ENCODE results near the gene STK10.

Gene STK10

GRCh38 chr5:172095368-172096206 is 92.4 kb downstream of the STK10 start:
- TF ChIP-seq, protein P1, sequence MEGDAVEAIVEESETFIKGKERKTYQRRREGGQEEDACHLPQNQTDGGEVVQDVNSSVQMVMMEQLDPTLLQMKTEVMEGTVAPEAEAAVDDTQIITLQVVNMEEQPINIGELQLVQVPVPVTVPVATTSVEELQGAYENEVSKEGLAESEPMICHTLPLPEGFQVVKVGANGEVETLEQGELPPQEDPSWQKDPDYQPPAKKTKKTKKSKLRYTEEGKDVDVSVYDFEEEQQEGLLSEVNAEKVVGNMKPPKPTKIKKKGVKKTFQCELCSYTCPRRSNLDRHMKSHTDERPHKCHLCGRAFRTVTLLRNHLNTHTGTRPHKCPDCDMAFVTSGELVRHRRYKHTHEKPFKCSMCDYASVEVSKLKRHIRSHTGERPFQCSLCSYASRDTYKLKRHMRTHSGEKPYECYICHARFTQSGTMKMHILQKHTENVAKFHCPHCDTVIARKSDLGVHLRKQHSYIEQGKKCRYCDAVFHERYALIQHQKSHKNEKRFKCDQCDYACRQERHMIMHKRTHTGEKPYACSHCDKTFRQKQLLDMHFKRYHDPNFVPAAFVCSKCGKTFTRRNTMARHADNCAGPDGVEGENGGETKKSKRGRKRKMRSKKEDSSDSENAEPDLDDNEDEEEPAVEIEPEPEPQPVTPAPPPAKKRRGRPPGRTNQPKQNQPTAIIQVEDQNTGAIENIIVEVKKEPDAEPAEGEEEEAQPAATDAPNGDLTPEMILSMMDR (IDR thresholded peaks at IDR 0.05; ENCODE audit: low read depth, low read length, missing control alignments) = no peak
- DNase-seq (ENCODE audit: low read depth) = no peak
- H3K4me3 ChIP-seq (ENCODE audit: low read depth, low read length) = no peak overlapping the region
- in situ Hi-C loops (cut with HindIII; ENCODE audit: low sequenced_read_pairs) = no loop called here

GRCh38 chr5:172093965-172094364 is 94.1 kb downstream of the STK10 start:
- no peak overlapping the region for H3K4me3 ChIP-seq (ENCODE audit: low read depth, low read length)
- in situ Hi-C loops (cut with HindIII; ENCODE audit: low sequenced_read_pairs) = no loop called here
- DNase-seq (ENCODE audit: low read depth) = no peak
- TF ChIP-seq, protein P1 (IDR thresholded peaks at IDR 0.05; ENCODE audit: low read depth, low read length, missing control alignments) = no peak

GRCh38 chr5:172093559-172093958 is 94.5 kb downstream of the STK10 start:
- H3K4me3 ChIP-seq (ENCODE audit: low read depth, low read length) = no peak overlapping the region
- DNase-seq (ENCODE audit: low read depth) = no peak
- in situ Hi-C loops (cut with HindIII; ENCODE audit: low sequenced_read_pairs) = no loop called here
- TF ChIP-seq, protein P1 (IDR thresholded peaks at IDR 0.05; ENCODE audit: low read depth, low read length, missing control alignments) = no peak

DNA sequence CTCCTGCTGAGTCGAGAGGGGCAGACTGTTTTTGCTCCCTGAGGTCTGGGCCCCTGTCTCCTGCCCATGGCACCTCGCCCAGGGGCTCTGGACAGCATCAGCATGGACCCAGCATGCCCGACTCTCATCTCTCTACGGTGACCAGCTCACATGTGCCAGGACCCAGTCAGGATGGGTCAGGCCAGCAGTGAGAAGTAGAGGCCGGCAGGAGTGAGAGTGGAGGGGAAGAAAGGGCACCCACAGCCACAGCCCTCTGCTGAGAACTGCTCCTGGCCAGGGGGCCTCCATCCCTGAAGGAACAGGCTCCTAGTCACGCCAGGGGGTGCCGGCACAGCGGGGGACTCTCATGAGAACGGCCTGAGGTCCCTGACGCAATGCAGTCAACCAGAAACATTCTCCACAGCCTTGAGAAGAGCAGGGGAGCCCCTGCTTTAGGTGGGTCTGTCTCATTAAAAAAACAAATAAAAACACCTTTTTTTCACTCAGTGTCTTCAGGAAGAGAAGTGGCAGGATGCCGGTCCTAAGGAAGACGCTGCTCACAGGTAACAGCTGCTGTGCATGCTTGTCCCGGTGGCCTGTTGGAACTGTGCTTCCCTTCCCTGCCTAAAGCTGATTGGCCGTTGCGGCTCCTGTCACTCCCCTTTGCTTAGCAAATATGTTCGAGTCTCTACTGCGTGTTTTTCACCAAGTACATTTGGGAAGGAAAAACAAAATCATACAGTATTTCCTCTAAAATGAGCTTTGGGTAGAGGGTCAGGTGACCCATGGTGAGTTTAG is 95.9 kb downstream of the STK10 start:
- no peak for DNase-seq (ENCODE audit: low read depth)
- TF ChIP-seq, protein P1 (IDR thresholded peaks at IDR 0.05; ENCODE audit: low read depth, low read length, missing control alignments) = no peak
- in situ Hi-C loops (cut with HindIII; ENCODE audit: low sequenced_read_pairs) = no loop called here
- no peak overlapping the region for H3K4me3 ChIP-seq (ENCODE audit: low read depth, low read length)

- DNase-seq (ENCODE audit: low read depth) = no peak
- TF ChIP-seq, protein P1 (IDR thresholded peaks at IDR 0.05; ENCODE audit: low read depth, low read length, missing control alignments) = no peak
- H3K4me3 ChIP-seq (ENCODE audit: low read depth, low read length) = no peak overlapping the region
- in situ Hi-C loops (cut with HindIII; ENCODE audit: low sequenced_read_pairs) = no loop called here
Observed at GRCh38 chr5:172090976-172091547, 97.0 kb downstream of the STK10 start.

DNA sequence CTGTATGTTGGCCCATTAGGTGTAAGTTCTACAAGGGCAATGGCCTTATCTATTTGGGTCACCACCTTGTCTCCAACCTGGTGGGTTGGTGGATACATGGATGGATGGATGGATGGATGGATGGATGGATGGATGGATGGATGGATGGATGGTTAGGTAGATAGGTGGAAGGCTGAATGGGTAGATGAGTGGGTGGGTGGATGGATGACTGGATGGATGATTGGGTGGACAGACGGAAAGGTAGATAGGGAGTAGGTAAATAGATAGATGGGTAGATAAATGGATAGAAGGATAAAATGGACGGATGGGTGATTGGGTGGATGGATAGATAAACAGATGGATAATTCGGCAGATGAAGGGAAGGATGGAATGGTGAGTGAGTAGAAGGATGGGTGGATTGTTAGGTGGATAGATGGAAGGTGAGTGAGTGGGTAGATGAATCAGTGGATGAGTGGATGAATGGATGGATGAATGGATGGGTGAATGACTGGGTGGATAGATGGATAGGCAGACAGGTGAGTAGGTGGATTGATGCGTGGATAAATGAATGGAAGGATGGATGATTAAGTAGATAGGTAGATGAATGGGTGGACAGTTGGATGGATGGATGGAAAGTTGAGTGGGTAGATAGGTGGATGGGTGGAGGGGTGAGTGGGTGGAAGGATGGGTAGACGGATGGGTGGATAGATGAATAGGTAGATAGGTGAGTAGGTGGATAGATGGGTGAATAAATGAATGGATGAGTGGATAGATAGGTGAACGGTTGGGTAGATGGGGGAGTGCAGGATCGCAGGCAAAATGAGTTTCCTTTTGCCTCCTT is 98.5 kb downstream of the STK10 start:
- H3K4me3 ChIP-seq (ENCODE audit: low read depth, low read length) = no peak overlapping the region
- in situ Hi-C loops (cut with HindIII; ENCODE audit: low sequenced_read_pairs) = no loop called here
- TF ChIP-seq, protein P1 (IDR thresholded peaks at IDR 0.05; ENCODE audit: low read depth, low read length, missing control alignments) = no peak
- no peak for DNase-seq (ENCODE audit: low read depth)

All from astrocyte of the cerebellum (primary cell).